GM21381 (cell line): ENCODE results near the gene OVOL2.

Experiments
- ATAC-seq: cut with Tn5 transposase; IDR thresholded peaks from one replicate; pipeline ENCODE4 v1.9.1; 2021; ENCODE audit warnings: mild to moderate bottlenecking, moderate library complexity; ENCODE audit not compliant: unreplicated experiment

OVOL2 gene

DNA sequence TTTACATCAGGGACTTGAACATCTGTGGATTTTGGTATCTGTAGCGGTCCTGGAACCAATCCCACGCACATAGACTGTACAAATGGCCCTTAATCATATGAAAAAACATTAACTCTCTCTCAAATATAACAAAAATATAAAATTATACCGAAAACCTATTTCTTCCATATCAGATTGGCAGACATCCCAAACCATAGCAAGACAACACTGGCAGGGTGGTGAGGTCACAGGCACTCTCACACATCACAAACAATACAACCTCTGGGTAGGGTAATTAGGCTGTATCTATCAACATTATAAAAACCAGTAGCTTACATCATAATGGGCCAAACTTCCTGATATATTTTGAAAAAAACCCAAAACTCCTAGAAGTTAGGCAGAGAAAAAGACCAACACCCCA is 40.9 kb downstream of the OVOL2 start:
- ATAC-seq: no peak

- no peak for ATAC-seq
Measured at GRCh38 chr20:18014411-18014810, 43.3 kb downstream of the OVOL2 start.

DNA sequence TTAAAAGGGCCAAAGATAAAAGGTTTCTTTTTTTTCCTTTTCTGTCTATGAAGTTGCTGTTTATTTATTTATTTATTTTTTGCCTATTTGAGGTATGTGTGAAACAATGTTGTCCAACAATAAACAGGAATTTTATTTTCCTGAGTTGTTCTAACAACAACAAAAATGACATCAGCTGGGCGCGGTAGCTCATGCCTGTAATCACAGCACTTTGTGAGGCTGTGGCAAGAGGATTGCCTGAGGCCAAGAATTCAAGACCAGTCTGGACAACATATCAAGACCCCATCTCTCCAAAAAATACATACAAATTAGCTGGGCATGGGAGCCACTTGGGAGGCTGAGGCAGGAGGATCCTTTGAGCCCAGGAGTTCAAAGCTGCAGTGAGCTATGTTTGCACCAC is 44.8 kb downstream of the OVOL2 start:
- ATAC-seq: no peak

DNA sequence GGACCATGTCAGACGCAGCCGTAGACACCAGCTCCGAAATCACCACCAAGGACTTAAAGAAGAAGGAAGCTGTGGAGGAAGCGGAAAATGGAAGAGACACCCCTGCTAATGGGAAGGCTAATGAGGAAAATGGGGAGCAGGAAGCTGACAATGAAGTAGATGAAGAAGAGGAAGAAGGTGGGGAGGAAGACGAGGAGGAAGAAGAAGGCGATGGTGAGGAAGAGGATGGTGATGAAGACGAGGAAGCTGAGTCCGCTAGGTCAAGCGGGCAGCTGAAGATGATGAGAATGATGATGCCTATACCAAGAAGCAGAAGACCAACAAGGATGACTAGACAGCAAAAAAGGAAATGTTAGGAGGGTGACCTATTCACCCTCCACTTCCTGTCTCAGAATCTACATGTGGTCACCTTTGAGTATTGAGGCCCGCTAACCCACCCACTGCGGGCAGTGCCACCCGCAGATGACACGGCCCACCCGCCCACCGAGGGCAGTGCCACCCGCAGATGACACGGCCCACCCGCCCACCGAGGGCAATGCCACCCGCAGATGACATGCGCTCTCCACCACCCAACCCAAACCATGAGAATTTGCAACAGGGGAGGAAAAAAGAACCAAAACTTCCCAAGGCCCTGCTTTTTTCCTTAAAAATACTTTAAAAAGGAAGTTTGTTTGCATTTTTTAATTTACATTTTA is 45.6 kb downstream of the OVOL2 start:
- no peak for ATAC-seq

- no peak for ATAC-seq
Measured at GRCh38 chr20:18011482-18011881, 46.2 kb downstream of the OVOL2 start.

DNA sequence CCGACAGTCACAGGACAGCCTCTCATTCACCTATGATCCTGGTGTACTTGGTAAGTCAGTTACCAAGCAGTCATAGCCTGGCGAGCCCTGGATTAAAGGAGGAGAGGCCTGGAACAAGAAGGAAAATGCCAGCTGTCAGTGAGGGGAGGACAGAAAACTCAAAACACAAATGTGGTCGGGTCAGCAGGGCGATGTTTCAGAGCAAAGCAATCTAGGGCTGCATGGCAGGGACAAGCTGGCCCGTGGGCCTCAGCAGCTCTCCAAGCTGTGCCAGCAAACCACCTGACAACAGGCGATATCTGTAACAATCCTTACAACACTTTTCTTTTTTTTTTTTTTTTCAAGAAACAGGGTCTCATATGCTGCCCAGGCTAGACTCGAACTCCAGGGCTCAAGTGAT is 48.6 kb downstream of the OVOL2 start:
- no peak for ATAC-seq

- no peak for ATAC-seq
Measured at GRCh38 chr20:18007534-18008292, 50.0 kb downstream of the OVOL2 start.

DNA sequence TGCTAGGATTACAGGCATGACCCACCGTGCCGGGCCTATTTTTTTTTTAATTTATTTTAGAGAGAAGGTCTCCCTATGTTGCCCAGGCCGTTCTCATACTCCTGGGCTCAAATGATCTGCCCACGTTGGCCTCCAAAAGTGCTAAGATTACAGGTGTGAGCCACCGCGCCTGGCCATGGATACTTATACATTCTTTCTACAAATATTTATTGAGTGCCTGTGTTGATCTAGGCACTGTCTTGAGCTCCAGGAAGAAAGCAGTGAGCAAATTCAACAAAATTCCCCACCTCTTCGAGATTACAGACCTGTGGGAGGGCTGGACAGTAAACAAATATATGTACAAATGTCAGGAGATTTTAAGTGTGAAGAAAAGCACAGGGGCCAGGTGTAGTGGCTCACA is 51.0 kb downstream of the OVOL2 start:
- ATAC-seq: no peak

- no peak for ATAC-seq
Measured at GRCh38 chr20:18005990-18006364, 51.7 kb downstream of the OVOL2 start.

DNA sequence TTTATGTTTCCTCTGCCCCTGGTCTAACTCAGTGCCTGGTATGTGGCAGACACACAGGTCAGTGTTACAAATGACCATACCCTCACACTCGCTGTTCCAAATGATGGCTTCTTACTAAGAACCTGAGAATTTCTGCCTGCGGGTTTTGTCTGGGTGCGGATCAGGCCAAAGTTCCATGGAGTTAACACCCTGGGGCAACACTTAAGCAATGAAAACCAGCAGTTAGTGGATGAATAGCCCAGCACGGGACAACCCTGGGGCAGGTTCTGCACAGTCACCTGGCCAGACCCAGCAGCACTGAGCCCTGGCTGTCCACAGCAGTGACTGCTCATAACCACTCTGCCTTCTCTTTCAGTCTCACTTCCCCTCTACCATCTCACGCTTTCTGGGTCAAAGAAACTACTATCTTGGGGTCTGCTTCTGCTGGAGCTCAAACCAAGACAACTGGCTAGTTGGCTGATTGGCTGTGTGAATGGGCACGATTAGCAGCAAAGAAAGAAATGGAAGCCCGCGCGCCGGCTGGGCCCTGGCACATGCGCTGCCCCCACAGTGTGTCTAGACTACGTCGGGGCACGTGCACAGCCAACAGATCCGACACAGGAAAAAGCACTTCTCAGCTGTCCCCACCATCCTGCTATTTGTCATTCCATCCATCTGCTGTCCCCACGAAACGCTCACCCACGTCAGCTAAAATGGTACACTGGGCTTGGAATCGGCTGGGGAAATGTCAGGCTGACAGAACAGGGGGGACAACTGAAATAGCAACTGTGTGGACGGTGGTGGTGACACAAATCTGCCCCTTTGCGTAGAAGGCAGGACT is 52.3 kb downstream of the OVOL2 start:
- peak; percentile 91 for ATAC-seq

- no peak for ATAC-seq
Measured at GRCh38 chr20:18004384-18005031, 53.2 kb downstream of the OVOL2 start.

GRCh38 chr20:18003897-18004296 is 53.8 kb downstream of the OVOL2 start:
- no peak for ATAC-seq

- no peak for ATAC-seq
Measured at GRCh38 chr20:18001131-18001921, 56.4 kb downstream of the OVOL2 start.

GRCh38 chr20:17999566-17999965 is 58.1 kb downstream of the OVOL2 start:
- ATAC-seq: no peak

DNA sequence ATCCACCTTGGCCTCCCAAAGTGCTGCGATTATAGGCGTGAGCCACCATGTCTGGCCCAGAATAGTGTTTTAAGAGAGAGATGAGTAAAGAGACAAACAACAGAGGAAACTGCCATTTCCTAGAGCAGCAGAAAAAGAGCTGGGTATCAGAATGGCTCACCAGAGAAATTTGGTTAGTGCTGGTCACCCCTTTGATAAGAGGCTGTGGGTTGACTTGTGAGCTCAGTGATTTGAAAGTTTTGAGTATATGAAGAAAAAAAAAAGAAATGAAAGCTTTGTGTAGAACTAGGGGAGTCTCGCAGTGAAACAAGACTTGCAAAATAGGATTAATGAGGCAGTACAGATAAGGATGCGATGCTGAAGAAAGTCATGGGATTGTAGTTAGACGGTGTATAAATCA is 59.3 kb downstream of the OVOL2 start:
- no peak for ATAC-seq

GRCh38 chr20:17995967-17996819 is 61.5 kb downstream of the OVOL2 start:
- no peak for ATAC-seq

GRCh38 chr20:17993546-17993945 is 64.2 kb downstream of the OVOL2 start:
- no peak for ATAC-seq

DNA sequence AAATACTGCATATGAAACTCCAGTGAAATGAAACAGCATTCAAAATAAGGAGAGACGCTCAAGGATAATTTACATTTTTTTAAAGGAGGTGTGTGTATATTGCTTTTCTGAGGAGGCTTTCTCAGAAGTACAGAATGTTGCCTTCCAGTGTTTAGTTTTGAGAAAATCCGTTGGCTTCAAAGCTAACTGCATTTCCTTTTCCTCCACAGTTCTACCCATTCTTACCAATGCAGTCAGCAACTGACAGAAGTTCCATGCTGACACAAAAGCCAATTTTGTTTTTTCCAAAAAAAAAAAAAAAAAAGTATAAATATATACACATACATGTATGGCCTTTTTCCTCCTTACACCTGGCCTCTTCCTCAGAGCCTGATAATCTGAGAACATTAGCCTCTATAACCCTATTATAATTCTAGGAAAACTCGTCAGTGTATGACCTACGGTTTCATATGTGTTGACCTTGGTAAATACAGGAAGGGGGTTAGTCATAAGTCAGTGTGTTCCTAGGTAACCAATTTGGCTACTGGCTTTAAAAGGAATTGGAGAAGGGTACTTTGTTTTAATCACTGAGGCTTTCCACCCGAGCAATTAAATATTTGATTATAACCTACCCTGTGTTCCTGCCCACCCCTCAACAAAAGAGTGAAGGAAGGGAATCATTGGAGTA is 64.7 kb downstream of the OVOL2 start:
- no peak for ATAC-seq

DNA sequence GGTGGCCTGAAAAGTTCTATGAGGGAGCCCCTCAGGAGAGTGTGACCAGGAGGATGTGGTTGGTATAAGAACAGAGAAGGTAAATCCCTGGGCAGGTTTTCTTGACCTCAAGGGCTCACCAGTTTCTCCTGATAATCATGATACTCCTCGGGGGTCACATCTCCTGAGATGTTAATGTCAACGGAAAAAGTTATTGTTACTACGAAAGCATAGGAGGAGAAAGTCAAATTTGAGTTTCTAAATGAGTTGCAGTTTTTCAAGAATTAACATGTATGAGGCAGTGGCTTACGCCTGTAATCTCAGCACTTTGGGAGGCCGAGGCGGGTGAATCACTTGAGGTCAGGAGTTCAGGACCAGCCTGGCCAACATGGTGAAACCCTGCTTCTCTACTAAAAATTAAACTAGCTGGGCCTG is 65.5 kb downstream of the OVOL2 start:
- ATAC-seq: peak; percentile 60
